GM19043 (cell line): Measurements from ENCODE around the gene CD300LD.

Source experiments
- ATAC-seq: cut with Tn5 transposase; IDR thresholded peaks from one replicate; pipeline ENCODE4 v1.9.1; 2021; ENCODE audit warnings: low read depth; ENCODE audit not compliant: unreplicated experiment

The CD300LD gene

GRCh38 chr17:74607221-74607620 lies 15.1 kb upstream of the CD300LD start:
- no peak for ATAC-seq

- ATAC-seq, result no peak
These were observed 14.0 kb upstream of the CD300LD start for GRCh38 chr17:74606050-74606449.

GRCh38 chr17:74605361-74605760 lies 13.3 kb upstream of the CD300LD start:
- ATAC-seq, result no peak

- no peak for ATAC-seq
These were observed 12.7 kb upstream of the CD300LD start for GRCh38 chr17:74604761-74605160.

GRCh38 chr17:74604200-74604599 lies 12.1 kb upstream of the CD300LD start:
- no peak for ATAC-seq

- ATAC-seq, result no peak
These were observed 11.7 kb upstream of the CD300LD start for GRCh38 chr17:74603746-74604145.

- no peak for ATAC-seq
These were observed 11.1 kb upstream of the CD300LD start for GRCh38 chr17:74603037-74603635.

- ATAC-seq, result no peak
These were observed 10.0 kb upstream of the CD300LD start for GRCh38 chr17:74601944-74602572.

- ATAC-seq, result no peak
These were observed 7.4 kb upstream of the CD300LD start for GRCh38 chr17:74599448-74599939.

GRCh38 chr17:74599023-74599399 lies 6.9 kb upstream of the CD300LD start:
- ATAC-seq, result no peak

- no peak for ATAC-seq
These were observed 6.4 kb upstream of the CD300LD start for GRCh38 chr17:74598346-74599022.

GRCh38 chr17:74597069-74597790 lies 5.1 kb upstream of the CD300LD start:
- no peak for ATAC-seq

- ATAC-seq, result no peak
These were observed 3.1 kb upstream of the CD300LD start for GRCh38 chr17:74595037-74595750.

GRCh38 chr17:74591503-74591902 lies 580 bp downstream of the CD300LD start:
- no peak for ATAC-seq

GRCh38 chr17:74585711-74586110 lies 6.4 kb downstream of the CD300LD start:
- no peak for ATAC-seq

- ATAC-seq, result no peak
These were observed 7.6 kb downstream of the CD300LD start for GRCh38 chr17:74584292-74585060.

- no peak for ATAC-seq
These were observed 9.4 kb downstream of the CD300LD start for GRCh38 chr17:74582633-74583032.

- no peak for ATAC-seq
These were observed 12.2 kb downstream of the CD300LD start for GRCh38 chr17:74579900-74580299.

- no peak for ATAC-seq
These were observed 13.1 kb downstream of the CD300LD start for GRCh38 chr17:74578979-74579378.
